Uterus (tissue), 4 donors: Measurements from ENCODE around the gene TDRKH. TPM values are rescaled to one million over a fixed set of nuclear protein-coding genes. Genes with fewer than 3 reads are reported as not detected.

ENCODE experiments used
- DNase-seq, 2 donors: peaks; one replicate each; pipeline ENCODE4 v3.0.0-alpha.2; 2019 to 2020
- H3K27ac ChIP-seq, 2 donors: fragments of 200-600 bp; sonication (generic); 1 replicate in 1 of 2; 2 replicates in 1 of 2; pipeline ENCODE4 v1.5.1; 2016 to 2018
- H3K27me3 ChIP-seq, 2 donors: fragments of 200-600 bp; sonication (generic); one replicate each; pipeline ENCODE4 v1.5.1; 2018 to 2019; ENCODE audit warnings: control low read depth in 1 of 2
- H3K36me3 ChIP-seq, 2 donors: fragments of 200-600 bp; sonication (generic); one replicate each; pipeline ENCODE4 v1.5.1; 2019; ENCODE audit warnings: control low read depth in 1 of 2
- H3K4me1 ChIP-seq, 2 donors: fragments of 200-600 bp; sonication (generic); one replicate each; pipeline ENCODE4 v1.5.1; 2018 to 2019; ENCODE audit warnings: control low read depth in 1 of 2
- H3K4me3 ChIP-seq, 2 donors: fragments of 200-600 bp; sonication (generic); 1 replicate in 1 of 2; 2 replicates in 1 of 2; pipeline ENCODE4 v1.5.1; 2018 to 2019; ENCODE audit warnings: mild to moderate bottlenecking in 1 of 2
- H3K9me3 ChIP-seq, 2 donors: fragments of 200-600 bp; sonication (generic); one replicate each; pipeline ENCODE4 v1.5.1; 2019; ENCODE audit warnings: control low read depth in 1 of 2
- POLR2A ChIP-seq, 2 donors: fragments of 450-650 bp; IDR thresholded peaks; one replicate each; pipeline ENCODE4 v1.6.1; 2016; ENCODE audit warnings: antibody characterized with exemption in 2 of 2, mild to moderate bottlenecking in 1 of 2, moderate library complexity in 1 of 2
- intact Hi-C: fragments of 100-400 bp; cut with DNase I; formaldehyde crosslinking; loops from one replicate; pipeline ENCODE4 v1.15.1; 2023; ENCODE audit warnings: low total_unique reads
- total RNA-seq, 4 donors: library from RNA; depleted of rRNA in 3 of 4; stranded (reverse); fragments of >200 nt in 3 of 4; gene quantifications; one replicate each; pipeline versions ENCODE4 v1.1.0 to v1.2.4, GENCODE V29; 2014 to 2023
- TF ChIP-seq, protein P1 (sequence below), 4 experiments: fragments of 200-600 bp in 2 of 4; fragments of 450-650 bp in 2 of 4; sonication (generic) in 2 of 4; IDR thresholded peaks; one replicate each; pipeline ENCODE4 v1.5.1; 2016 to 2019; ENCODE audit warnings: antibody characterized with exemption in 4 of 4, mild to moderate bottlenecking in 2 of 4, moderate library complexity in 1 of 4
- donor health status: DM: yes; HTN: yes; CAD: no.

Gene TDRKH
- total RNA-seq, 4 donors from 2014 or later = 0.26 to 6.8 (median 1.8) TPM

DNA sequence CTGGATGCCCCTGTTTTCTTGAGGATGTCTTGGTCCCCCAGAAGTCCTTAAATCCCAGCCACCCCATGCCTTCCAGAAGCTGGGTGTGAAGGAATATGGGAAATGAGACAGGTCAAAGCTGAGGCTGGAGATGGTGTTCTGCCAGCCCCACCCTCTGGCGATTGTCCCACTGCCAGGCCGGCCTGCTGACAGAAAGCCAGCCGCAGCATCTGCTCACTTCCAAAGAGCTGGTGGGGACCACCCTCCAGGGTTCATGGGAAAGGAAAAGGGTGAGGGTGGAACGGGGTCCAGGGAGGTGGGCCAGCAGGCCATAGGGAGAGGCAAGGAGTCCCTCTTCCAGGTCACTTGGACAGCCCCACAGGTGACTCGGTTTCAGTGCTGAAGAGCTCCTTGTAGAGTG is 16.8 kb upstream of the TDRKH start:
- H3K27ac ChIP-seq = no peak overlapping the region
- no peaks in the 10 kb centered on the region for H3K9me3 ChIP-seq
- intact Hi-C loops = no loop called here
- TF ChIP-seq POLR2A (IDR thresholded peaks at IDR 0.05) = no peak
- TF ChIP-seq, protein P1, sequence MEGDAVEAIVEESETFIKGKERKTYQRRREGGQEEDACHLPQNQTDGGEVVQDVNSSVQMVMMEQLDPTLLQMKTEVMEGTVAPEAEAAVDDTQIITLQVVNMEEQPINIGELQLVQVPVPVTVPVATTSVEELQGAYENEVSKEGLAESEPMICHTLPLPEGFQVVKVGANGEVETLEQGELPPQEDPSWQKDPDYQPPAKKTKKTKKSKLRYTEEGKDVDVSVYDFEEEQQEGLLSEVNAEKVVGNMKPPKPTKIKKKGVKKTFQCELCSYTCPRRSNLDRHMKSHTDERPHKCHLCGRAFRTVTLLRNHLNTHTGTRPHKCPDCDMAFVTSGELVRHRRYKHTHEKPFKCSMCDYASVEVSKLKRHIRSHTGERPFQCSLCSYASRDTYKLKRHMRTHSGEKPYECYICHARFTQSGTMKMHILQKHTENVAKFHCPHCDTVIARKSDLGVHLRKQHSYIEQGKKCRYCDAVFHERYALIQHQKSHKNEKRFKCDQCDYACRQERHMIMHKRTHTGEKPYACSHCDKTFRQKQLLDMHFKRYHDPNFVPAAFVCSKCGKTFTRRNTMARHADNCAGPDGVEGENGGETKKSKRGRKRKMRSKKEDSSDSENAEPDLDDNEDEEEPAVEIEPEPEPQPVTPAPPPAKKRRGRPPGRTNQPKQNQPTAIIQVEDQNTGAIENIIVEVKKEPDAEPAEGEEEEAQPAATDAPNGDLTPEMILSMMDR (IDR thresholded peaks at IDR 0.05) = no peak
- no peak overlapping the region for H3K4me3 ChIP-seq
- H3K27me3 ChIP-seq = no peaks in the 10 kb centered on the region
- no peak for DNase-seq
- H3K36me3 ChIP-seq = no peaks in the 10 kb centered on the region
- no peaks in the 10 kb centered on the region for H3K4me1 ChIP-seq

GRCh38 chr1:151806170-151806569 is 15.9 kb upstream of the TDRKH start:
- DNase-seq = no peak
- Histone ChIP-seq H3K27me3 (no peaks in the 10 kb centered on the region), H3K36me3 (no peaks in the 10 kb centered on the region), H3K4me3 (no peak overlapping the region), H3K4me1 (no peaks in the 10 kb centered on the region), H3K27ac (no peak overlapping the region), H3K9me3 (no peaks in the 10 kb centered on the region)
- TF ChIP-seq POLR2A (IDR thresholded peaks at IDR 0.05) = no peak
- TF ChIP-seq, protein P1 (IDR thresholded peaks at IDR 0.05) = no peak
- intact Hi-C loops = no loop called here

DNA sequence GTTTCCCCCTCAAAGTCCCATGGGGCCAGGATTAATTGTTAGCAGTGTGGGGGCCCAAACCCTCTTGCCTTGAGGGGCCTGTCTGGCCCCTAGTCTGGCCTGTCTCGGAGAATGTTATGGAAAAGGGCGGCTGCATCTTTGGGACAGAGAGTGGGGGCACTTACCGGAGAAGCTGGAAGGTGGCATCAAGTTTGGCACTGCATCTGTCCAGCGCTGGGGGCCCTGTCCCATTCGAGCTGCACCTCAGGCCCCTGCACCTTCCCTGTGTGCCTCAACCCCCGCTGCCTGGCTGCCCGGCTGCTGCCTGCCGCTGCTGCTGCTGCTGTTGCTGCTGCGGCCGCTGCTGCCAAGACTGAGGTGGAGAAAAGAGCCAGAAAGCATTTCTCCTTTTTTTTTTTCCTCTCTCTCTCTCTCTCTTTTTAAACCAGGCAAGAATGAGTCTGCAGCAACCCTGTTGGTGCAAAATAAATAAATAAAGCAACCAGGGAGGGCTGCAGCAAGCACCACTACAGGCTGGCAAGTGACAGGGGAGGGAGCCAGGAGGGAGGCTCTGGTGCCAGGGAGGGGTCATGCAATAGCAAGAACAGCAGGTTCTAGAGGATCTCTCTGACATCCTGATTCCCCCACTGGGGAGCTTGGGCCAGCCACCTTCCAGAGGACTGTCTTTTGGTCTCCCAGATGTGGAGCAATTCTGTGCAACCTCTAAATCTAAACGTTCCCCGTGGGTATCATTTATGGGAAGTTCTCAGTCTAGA is 14.9 kb upstream of the TDRKH start, which contains the start of gene LINGO4:
TSS of gene LINGO4 (minus strand) at position 354 of the 755 bp plus-strand sequence. CDS start 2,715 bp downstream, outside the sequence.
- no peaks in the 10 kb centered on the region for H3K4me1 ChIP-seq
- no peak for TF ChIP-seq POLR2A (IDR thresholded peaks at IDR 0.05)
- TF ChIP-seq, protein P1 (IDR thresholded peaks at IDR 0.05) = no peak
- no peak within 1 kb of the TSS for H3K4me3 ChIP-seq
- no peaks in the 10 kb centered on the region for H3K36me3 ChIP-seq
- intact Hi-C loops = no loop called here
- no peak for DNase-seq
- no peaks in the 10 kb centered on the region for H3K27me3 ChIP-seq
- no peaks in the 10 kb centered on the region for H3K9me3 ChIP-seq
- no peak within 1 kb of the TSS for H3K27ac ChIP-seq

DNA sequence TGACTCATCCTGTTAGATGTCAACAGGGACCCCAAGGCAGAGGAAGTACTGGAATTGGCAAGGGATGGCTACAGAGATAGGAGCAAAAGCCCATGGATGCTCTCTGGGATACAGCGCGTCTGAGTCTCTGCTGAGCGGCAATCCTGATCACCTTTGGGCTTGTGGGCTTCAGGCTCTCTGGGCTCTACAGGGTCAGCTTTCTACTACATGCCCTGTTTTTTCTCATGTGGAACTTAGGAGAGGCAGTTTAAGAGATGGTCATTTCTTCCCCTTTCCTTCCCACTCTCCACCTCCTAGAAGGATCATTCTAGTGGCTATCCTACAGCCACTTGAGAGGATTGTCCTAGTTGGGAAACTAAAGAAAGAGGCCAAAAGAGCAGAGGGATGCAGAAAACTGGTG is 13.6 kb upstream of the TDRKH start:
- intact Hi-C loops = no loop called here
- DNase-seq = no peak
- H3K27me3 ChIP-seq = no peaks in the 10 kb centered on the region

DNA sequence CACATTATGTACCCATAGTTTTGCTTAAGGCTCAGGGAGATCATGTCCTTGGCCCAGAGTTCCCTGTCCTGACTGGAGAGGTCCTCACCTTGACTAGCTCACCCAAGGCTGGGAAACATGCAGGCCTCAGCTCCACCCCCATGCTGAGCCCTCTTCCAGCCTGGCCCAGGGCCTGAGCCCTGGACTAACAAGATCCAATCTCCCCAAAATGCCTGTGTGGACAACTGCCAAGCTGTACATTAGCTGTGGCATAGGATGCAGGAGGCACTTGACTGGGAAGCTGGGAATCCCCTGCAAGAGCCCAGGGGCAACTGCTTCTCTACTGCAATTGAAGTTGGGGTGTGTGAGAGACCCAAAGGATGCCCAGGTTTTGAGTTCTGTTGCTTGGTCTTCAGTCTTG is 12.9 kb upstream of the TDRKH start:
- Histone ChIP-seq H3K36me3 (no peaks in the 10 kb centered on the region), H3K9me3 (no peaks in the 10 kb centered on the region), H3K4me1 (no peaks in the 10 kb centered on the region), H3K27me3 (no peaks in the 10 kb centered on the region), H3K4me3 (no peak overlapping the region), H3K27ac (no peak overlapping the region)
- TF ChIP-seq, protein P1 (IDR thresholded peaks at IDR 0.05) = no peak
- TF ChIP-seq POLR2A (IDR thresholded peaks at IDR 0.05) = no peak
- DNase-seq = no peak
- intact Hi-C loops = no loop called here

More for the DNA sequence above, 13.6 kb upstream of the TDRKH start:
- H3K36me3 ChIP-seq = no peaks in the 10 kb centered on the region
- no peaks in the 10 kb centered on the region for H3K4me1 ChIP-seq
- no peak overlapping the region for H3K4me3 ChIP-seq
- TF ChIP-seq, protein P1 (IDR thresholded peaks at IDR 0.05) = no peak
- no peak for TF ChIP-seq POLR2A (IDR thresholded peaks at IDR 0.05)
- no peak overlapping the region for H3K27ac ChIP-seq
- no peaks in the 10 kb centered on the region for H3K9me3 ChIP-seq
